HepG2 (cell line): Measurements from ENCODE around the gene DPP6. TPM values are rescaled to one million over a fixed set of nuclear protein-coding genes. Genes with fewer than 3 reads are reported as not detected.

Source experiments
- ATAC-seq: fragments of 200-7000 bp; cut with Tn5 transposase; 3 replicates; pipeline ENCODE4 v1.9.1; 2020; ENCODE audit warnings: mild to moderate bottlenecking, moderate library complexity
- BruUV-seq: library from RNA; stranded (reverse); fragments of 400-500 nt; replicated peaks from 2 replicates; lab custom pipeline; 2021; lab: Mats Ljungman, UMichigan
- CTCF ChIA-PET: fragments of 300-600 bp; formaldehyde crosslinking; extraction: SDS; loops from one replicate; lab custom pipeline; 2021; ENCODE audit warnings: low total read pairs, inconsistent platforms, low intra/inter-chr PET ratio; lab: Yijun Ruan, JAX
- POLR2A ChIA-PET: fragments of 350-600 bp; sonication (Branson Sonifier 250); formaldehyde crosslinking; loops from one replicate; lab custom pipeline; 2020; ENCODE audit warnings: antibody characterized with exemption, inconsistent platforms; lab: Yijun Ruan, JAX
- DNase-seq: peaks from one replicate; pipeline ENCODE4 v3.0.0-alpha.2; 2015; ENCODE audit warnings: low spot score
- FAIRE-seq: peaks from 3 replicates; lab custom pipeline; 2011; peaks lifted over from hg19 to GRCh38; lab: Jason Lieb, UNC
- H2AFZ ChIP-seq: one replicate; pipeline ENCODE4 v1.6.1; 2011; ENCODE audit warnings: low read length, inconsistent platforms
- H3K27ac ChIP-seq: fragments of 300-600 bp; 3 replicates; pipeline ENCODE4 v1.8.0; 2011; ENCODE audit warnings: mixed run types, mild to moderate bottlenecking, mixed read lengths, low read length, inconsistent platforms; ENCODE audit not compliant: insufficient read depth; ENCODE audit errors: extremely low read length
- H3K27me3 ChIP-seq, 2 experiments: fragments of 200-600 bp in 1 of 2; 2 replicates in 1 of 2; 3 replicates in 1 of 2; pipeline versions ENCODE4 v1.6.0 to v1.8.0; 2011; ENCODE audit warnings: low read length in 2 of 2, mild to moderate bottlenecking in 2 of 2, moderate library complexity in 2 of 2, inconsistent platforms in 1 of 2; ENCODE audit not compliant: insufficient read depth in 2 of 2, control insufficient read depth in 1 of 2
- H3K36me3 ChIP-seq, 2 experiments: fragments of 200-600 bp in 1 of 2; replicated peaks in 1 of 2; 2 replicates in 1 of 2; 3 replicates in 1 of 2; pipeline versions ENCODE4 v1.5.1 to v1.8.0; 2011; ENCODE audit warnings: low read length in 2 of 2, inconsistent platforms in 1 of 2; ENCODE audit not compliant: insufficient read depth in 2 of 2, control insufficient read depth in 1 of 2
- H3K4me1 ChIP-seq: 2 replicates; pipeline ENCODE4 v1.5.1; 2012; ENCODE audit warnings: low read length, inconsistent platforms; ENCODE audit not compliant: insufficient read depth
- H3K4me2 ChIP-seq: 2 replicates; pipeline ENCODE4 v1.6.0; 2011; ENCODE audit warnings: low read depth, low read length, inconsistent platforms
- H3K4me3 ChIP-seq, 3 experiments: fragments of 200-600 bp in 1 of 3; sonication (generic), shearing (Covaris generic) in 1 of 3; replicated peaks in 1 of 3; 2 replicates each; pipeline ENCODE4 v1.5.1; 2011 to 2016; ENCODE audit warnings: low read length in 3 of 3, inconsistent platforms in 2 of 3, low read depth in 2 of 3, mild to moderate bottlenecking in 2 of 3, control low read depth in 1 of 3, mixed read lengths in 1 of 3; ENCODE audit not compliant: insufficient read depth in 1 of 3
- H3K79me2 ChIP-seq: one replicate; pipeline ENCODE4 v1.6.1; 2011; ENCODE audit warnings: low read length, inconsistent platforms; ENCODE audit not compliant: insufficient read depth
- H3K9ac ChIP-seq: 2 replicates; pipeline ENCODE4 v1.6.0; 2011; ENCODE audit warnings: mild to moderate bottlenecking, low read depth, low read length, inconsistent platforms; ENCODE audit not compliant: insufficient read depth
- H3K9me3 ChIP-seq: 2 replicates; pipeline ENCODE4 v1.5.1; 2012; ENCODE audit warnings: mild to moderate bottlenecking, low read length
- H4K20me1 ChIP-seq: 2 replicates; pipeline ENCODE4 v1.6.0; 2011; ENCODE audit warnings: inconsistent platforms, mild to moderate bottlenecking, low read length, moderate library complexity; ENCODE audit not compliant: insufficient read depth
- E2F5 ChIP-seq: sonication (generic); formaldehyde crosslinking; conservative IDR thresholded peaks from 2 replicates; pipeline ENCODE4 v1.4.0; 2020; ENCODE audit warnings: missing genetic modification reagents
- FOXJ3 ChIP-seq: sonication (generic); formaldehyde crosslinking; IDR thresholded peaks from 2 replicates; pipeline ENCODE4 v1.4.0; 2020; ENCODE audit warnings: missing genetic modification reagents, mild to moderate bottlenecking, borderline replicate concordance
- GABPB1 ChIP-seq: IDR thresholded peaks from 2 replicates; pipeline ENCODE4 v1.6.1; 2016; ENCODE audit warnings: mild to moderate bottlenecking, missing genetic modification reagents, moderate library complexity, missing compliant biosample characterization
- HDAC2 ChIP-seq: sonication (generic); formaldehyde crosslinking; IDR thresholded peaks from 2 replicates; pipeline ENCODE4 v1.4.0; 2020; ENCODE audit warnings: missing genetic modification reagents
- MAZ ChIP-seq, 2 experiments: sonication (generic) in 1 of 2; formaldehyde crosslinking in 1 of 2; IDR thresholded peaks; 2 replicates each; pipeline versions ENCODE4 v1.5.0 to v1.6.1; 2012 to 2020; ENCODE audit warnings: low read depth in 2 of 2, mild to moderate bottlenecking in 2 of 2, borderline replicate concordance in 1 of 2, improper control_type of control experiment in 1 of 2, low read length in 1 of 2, missing genetic modification reagents in 1 of 2, moderate library complexity in 1 of 2
- MED8 ChIP-seq: sonication (generic); formaldehyde crosslinking; IDR thresholded peaks from 2 replicates; pipeline ENCODE4 v1.8.1; 2023; ENCODE audit warnings: mild to moderate bottlenecking, missing genetic modification reagents; ENCODE audit not compliant: insufficient replicate concordance
- ONECUT2 ChIP-seq: sonication (generic); formaldehyde crosslinking; IDR thresholded peaks from 2 replicates; pipeline ENCODE4 v1.4.0; 2020; ENCODE audit warnings: missing genetic modification reagents
- POLR2AphosphoS2 ChIP-seq: IDR thresholded peaks from 2 replicates; pipeline ENCODE4 v1.6.1; 2011; ENCODE audit warnings: low read depth, low read length, improper control_type of control experiment
- PRMT3 ChIP-seq: sonication (generic); formaldehyde crosslinking; IDR thresholded peaks from 2 replicates; pipeline ENCODE4 v1.8.1; 2022; ENCODE audit warnings: low read depth, mild to moderate bottlenecking, moderate library complexity, missing genetic modification reagents, borderline replicate concordance
- STAG1 ChIP-seq: sonication (generic); formaldehyde crosslinking; IDR thresholded peaks from 2 replicates; pipeline ENCODE4 v1.4.0; 2020; ENCODE audit warnings: missing genetic modification reagents
- TAF1 ChIP-seq: sonication (generic); formaldehyde crosslinking; IDR thresholded peaks from 2 replicates; pipeline ENCODE4 v1.4.0; 2020; ENCODE audit warnings: missing genetic modification reagents
- TARDBP ChIP-seq: sonication (generic); formaldehyde crosslinking; IDR thresholded peaks from 2 replicates; pipeline ENCODE4 v1.8.0; 2022; ENCODE audit warnings: mild to moderate bottlenecking, missing genetic modification reagents
- YY1 ChIP-seq: IDR thresholded peaks from 2 replicates; pipeline ENCODE4 v1.6.1; 2011; ENCODE audit warnings: low read length, low read depth, moderate library complexity, mild to moderate bottlenecking; ENCODE audit not compliant: insufficient read depth, insufficient replicate concordance
- ZBTB46 ChIP-seq: sonication (generic); formaldehyde crosslinking; IDR thresholded peaks from 2 replicates; pipeline ENCODE4 v1.4.0; 2020; ENCODE audit warnings: mild to moderate bottlenecking, missing genetic modification reagents, borderline replicate concordance
- ZFP82 ChIP-seq: sonication (generic); formaldehyde crosslinking; IDR thresholded peaks from 2 replicates; pipeline ENCODE4 v1.5.1; 2020; ENCODE audit warnings: mild to moderate bottlenecking, missing genetic modification reagents, borderline replicate concordance
- ZKSCAN5 ChIP-seq: sonication (generic); formaldehyde crosslinking; IDR thresholded peaks from 2 replicates; pipeline ENCODE4 v1.5.1; 2020; ENCODE audit warnings: mild to moderate bottlenecking, missing genetic modification reagents
- WGBS: methylation state at CpG from one replicate; pipeline ENCODE4 v1.1.6; 2017; ENCODE audit warnings: low lambda C conversion rate; 5-methylcytosine and 5-hydroxymethylcytosine counted together
- in situ Hi-C: cut with HindIII; loops from 2 replicates; pipeline ENCODE4 v1.10.0; 2017; ENCODE audit warnings: low pct_unique_long_range_greater_than_20kb; ENCODE audit not compliant: extremely low pct_ligation_motif_present
- intact Hi-C: fragments of 100-400 bp; cut with micrococcal nuclease; formaldehyde crosslinking; loops from one replicate; pipeline ENCODE4 v1.10.0; 2022; ENCODE audit not compliant: unreplicated experiment
- polyA plus RNA-seq, 8 experiments: library from polyadenylated mRNA; depleted of rRNA in 3 of 8; stranded (reverse) in 7 of 8; unstranded in 1 of 8; fragments of >200 nt; fragmentation: Illumina TruSeq in 4 of 8; extraction: Trizol in 4 of 8; gene quantifications; 2 replicates each; pipeline versions ENCODE4 v1.2.1 to v1.2.3, GENCODE V29; 2011 to 2016; ENCODE audit warnings: low read depth in 4 of 8, missing spikeins in 1 of 8, mixed read lengths in 1 of 8; ENCODE audit not compliant: insufficient read depth in 1 of 8
- total RNA-seq, 5 experiments: library from RNA; depleted of rRNA; stranded (reverse); fragments of >200 nt; fragmentation: Illumina TruSeq; extraction: Trizol; gene quantifications; 2 replicates each; pipeline ENCODE4 v1.2.3, GENCODE V29; 2016; ENCODE audit warnings: low read depth in 1 of 5
- TF ChIP-seq, protein P1 (sequence below): sonication (generic); formaldehyde crosslinking; IDR thresholded peaks from 2 replicates; pipeline ENCODE4 v1.4.0; 2020; ENCODE audit warnings: missing genetic modification reagents
- TF ChIP-seq, protein P2 (sequence below): sonication (generic); formaldehyde crosslinking; IDR thresholded peaks from 2 replicates; pipeline ENCODE4 v1.4.0; 2020; ENCODE audit warnings: missing genetic modification reagents, borderline replicate concordance

DPP6 gene
- total and polyA plus RNA-seq, 2 of the 13 experiments (the other 11 are each of a cell fraction or from before 2014, with no cell fraction given) = not detected

DNA sequence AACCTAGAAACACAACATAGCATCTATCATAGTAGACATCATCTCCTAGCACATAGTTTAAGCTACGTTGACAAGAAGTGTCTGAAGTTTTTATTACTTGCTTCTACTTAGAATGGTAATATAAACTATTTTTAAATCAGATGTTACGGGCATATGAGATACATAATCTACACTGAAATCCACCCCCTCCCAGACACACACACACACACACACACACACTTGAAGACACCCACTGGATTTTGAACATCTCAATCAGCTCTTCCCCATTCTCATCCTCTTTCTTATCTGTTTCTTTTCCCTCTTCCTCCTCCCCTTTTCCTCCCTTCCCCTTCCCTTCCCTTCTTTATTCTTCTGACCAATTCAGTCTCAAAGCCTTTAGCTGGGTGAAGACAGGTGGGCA, 774.8 kb downstream of the DPP6 start:
- WGBS = 27% methylated on average over 2 of the region's 2 CpGs
- CTCF ChIA-PET = no interaction called here
- no peaks in the 10 kb centered on the region for H3K9me3 ChIP-seq
- H3K27ac ChIP-seq = no peak overlapping the region
- intact Hi-C loops (no loop called here), in situ Hi-C loops (no loop called here)
- DNase-seq (no peak), FAIRE-seq (no peak)
- H2AFZ ChIP-seq = no peak overlapping the region
- H4K20me1 ChIP-seq = no peaks in the 10 kb centered on the region
- H3K4me1 ChIP-seq = no peaks in the 10 kb centered on the region
- no peak overlapping the region for H3K4me2 ChIP-seq
- no peak overlapping the region for H3K4me3 ChIP-seq
- no peaks in the 10 kb centered on the region for H3K36me3 ChIP-seq
- no peak overlapping the region for H3K9ac ChIP-seq
- H3K27me3 ChIP-seq = peaks cover 2 to 33% of the 10 kb centered on the region in 2 experiments; a peak in 3 of 5 replicates
- POLR2A ChIA-PET = no interaction called here
- TF ChIP-seq FOXJ3 (no peak), STAG1 (CRISPR knock-in tag) (no peak), TAF1 (CRISPR knock-in tag) (no peak), ZKSCAN5 (no peak), ZBTB46 (CRISPR knock-in tag) (no peak), HDAC2 (CRISPR knock-in tag) (no peak), MAZ (IDR thresholded peaks at IDR 0.05; ENCODE audit: borderline replicate concordance, low read depth, low read length) (no peak), MAZ (CRISPR knock-in tag; IDR thresholded peaks at IDR 0.05; ENCODE audit: low read depth) (no peak), TARDBP (no peak), GABPB1 (CRISPR knock-in tag) (no peak), PRMT3 (CRISPR knock-in tag) (no peak), ZFP82 (CRISPR knock-in tag) (no peak), E2F5 (CRISPR knock-in tag) (no peak), POLR2AphosphoS2 (no peak), ONECUT2 (CRISPR knock-in tag) (no peak), YY1 (no peak), MED8 (CRISPR knock-in tag) (no peak)
- TF ChIP-seq, protein P1, sequence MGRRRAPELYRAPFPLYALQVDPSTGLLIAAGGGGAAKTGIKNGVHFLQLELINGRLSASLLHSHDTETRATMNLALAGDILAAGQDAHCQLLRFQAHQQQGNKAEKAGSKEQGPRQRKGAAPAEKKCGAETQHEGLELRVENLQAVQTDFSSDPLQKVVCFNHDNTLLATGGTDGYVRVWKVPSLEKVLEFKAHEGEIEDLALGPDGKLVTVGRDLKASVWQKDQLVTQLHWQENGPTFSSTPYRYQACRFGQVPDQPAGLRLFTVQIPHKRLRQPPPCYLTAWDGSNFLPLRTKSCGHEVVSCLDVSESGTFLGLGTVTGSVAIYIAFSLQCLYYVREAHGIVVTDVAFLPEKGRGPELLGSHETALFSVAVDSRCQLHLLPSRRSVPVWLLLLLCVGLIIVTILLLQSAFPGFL (CRISPR knock-in tag) = no peak
- TF ChIP-seq, protein P2, sequence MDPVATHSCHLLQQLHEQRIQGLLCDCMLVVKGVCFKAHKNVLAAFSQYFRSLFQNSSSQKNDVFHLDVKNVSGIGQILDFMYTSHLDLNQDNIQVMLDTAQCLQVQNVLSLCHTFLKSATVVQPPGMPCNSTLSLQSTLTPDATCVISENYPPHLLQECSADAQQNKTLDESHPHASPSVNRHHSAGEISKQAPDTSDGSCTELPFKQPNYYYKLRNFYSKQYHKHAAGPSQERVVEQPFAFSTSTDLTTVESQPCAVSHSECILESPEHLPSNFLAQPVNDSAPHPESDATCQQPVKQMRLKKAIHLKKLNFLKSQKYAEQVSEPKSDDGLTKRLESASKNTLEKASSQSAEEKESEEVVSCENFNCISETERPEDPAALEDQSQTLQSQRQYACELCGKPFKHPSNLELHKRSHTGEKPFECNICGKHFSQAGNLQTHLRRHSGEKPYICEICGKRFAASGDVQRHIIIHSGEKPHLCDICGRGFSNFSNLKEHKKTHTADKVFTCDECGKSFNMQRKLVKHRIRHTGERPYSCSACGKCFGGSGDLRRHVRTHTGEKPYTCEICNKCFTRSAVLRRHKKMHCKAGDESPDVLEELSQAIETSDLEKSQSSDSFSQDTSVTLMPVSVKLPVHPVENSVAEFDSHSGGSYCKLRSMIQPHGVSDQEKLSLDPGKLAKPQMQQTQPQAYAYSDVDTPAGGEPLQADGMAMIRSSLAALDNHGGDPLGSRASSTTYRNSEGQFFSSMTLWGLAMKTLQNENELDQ (CRISPR knock-in tag) = no peak
- TF ChIP-seq, all 625 proteins: peak for 0
- BruUV-seq = no TSS peak
- H3K79me2 ChIP-seq = no peaks in the 10 kb centered on the region
- ATAC-seq = no peak
